ENCODE data around the gene ANKLE1.

- TF ChIP-seq POLR2AphosphoS5 (IDR thresholded peaks at IDR 0.05) (peak; percentile 92 to 96), POLR2A (IDR thresholded peaks at IDR 0.05; ENCODE audit: low read depth) (no peak)
Measured at GRCh38 chr19:17305517-17306284, 24.0 kb downstream of the ANKLE1 start, which contains the start of gene MRPL34.
